Suprapubic skin (tissue), 3 donors: ENCODE measurements around the gene MAP3K20.

Experiments used
- CTCF ChIP-seq, 2 donors: fragments of 200-600 bp in 1 of 2; fragments of 450-650 bp in 1 of 2; sonication (generic) in 1 of 2; IDR thresholded peaks; one replicate each; pipeline ENCODE4 v1.5.1; 2016 to 2019; ENCODE audit warnings: antibody characterized with exemption in 2 of 2, mild to moderate bottlenecking in 1 of 2, moderate library complexity in 1 of 2
- EP300 ChIP-seq: sonication (generic); formaldehyde crosslinking; IDR thresholded peaks from one replicate; pipeline ENCODE4 v1.6.1; 2017; ENCODE audit warnings: antibody characterized with exemption

- TF ChIP-seq CTCF (IDR thresholded peaks at IDR 0.05) (no peak), EP300 (no peak)
Measured at GRCh38 chr2:173290046-173290445, 214.4 kb downstream of the MAP3K20 start.
